ENCODE results near the gene GNG2. TPM values are rescaled to one million over a fixed set of nuclear protein-coding genes. Genes with fewer than 3 reads are reported as not detected.
A peak's percentile ranks its signal among the peaks of the same experiment; 100 is the strongest.

Gene GNG2
- 10 to 100 TPM; 15.0 to 31.9 TPM for total RNA-seq
- polyA plus RNA-seq, result 10 to 100 TPM in 1 of 2 donors, 1 to 10 TPM in 1; 5.3 to 10.0 TPM
- long read RNA-seq, donor 1, partial matches to known transcripts, result 0 of 3 reads
- long read RNA-seq, donor 1, other reads (novel, unspliced or antisense), result 1 of 3 reads
- long read RNA-seq, donor 2, partial matches to known transcripts, result 0 of 12 reads
- long read RNA-seq, donor 2, other reads (novel, unspliced or antisense), result 9 of 12 reads

DNA sequence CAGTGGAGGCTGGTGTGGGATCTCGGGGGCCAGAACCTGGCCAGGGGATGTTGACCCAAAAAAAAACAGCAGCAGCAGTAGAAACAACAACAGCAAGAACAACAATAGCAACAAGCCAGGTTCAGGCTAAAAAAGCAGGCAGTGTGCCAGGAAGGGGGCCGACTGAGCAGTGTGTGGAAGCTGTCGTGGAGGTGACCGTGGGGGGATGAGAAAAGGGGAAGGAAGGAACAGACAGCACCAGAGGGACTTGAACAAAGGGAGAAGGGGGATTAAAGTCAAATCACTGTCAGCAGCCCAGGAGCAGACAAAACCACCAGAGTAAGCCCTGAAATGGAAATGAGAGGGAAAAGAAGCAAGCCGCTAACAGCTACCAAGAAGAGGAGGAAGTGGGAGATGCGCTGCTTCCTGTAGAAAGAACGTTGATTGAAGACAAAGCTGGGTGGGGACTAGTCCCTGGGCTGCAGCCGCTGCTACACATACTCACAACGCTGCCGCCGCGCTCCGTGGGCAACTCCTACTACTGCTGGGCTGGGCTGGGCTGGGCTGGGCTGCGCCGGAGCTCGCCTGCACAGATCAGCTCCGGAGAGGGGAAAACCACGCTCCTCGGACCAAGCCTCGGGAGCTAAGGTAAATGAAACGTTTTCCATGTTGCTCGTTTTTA is at the start of gene GNG2:
GNG2 (plus strand) TSS at position 449 of the 661 bp plus-strand sequence. CDS start 90,067 bp downstream, outside the sequence.
- intact Hi-C loops (cut with DNase I), result no loop called here
- DNase-seq (peak; percentile 90 to 91), ATAC-seq (ENCODE audit: low FRiP score) (peak; percentile 94)
- Histone ChIP-seq H3K27ac (ENCODE audit: low read depth in 1 of 2, low read length in 2 of 2) (no peak within 1 kb of the TSS), H3K4me3 (ENCODE audit: low read length in 2 of 2) (peak within 1 kb of the TSS in 1 of 2 donors; percentile 31), H3K27me3 (ENCODE audit: control insufficient read depth in 1 of 2, insufficient read depth in 2 of 2, low read length in 1 of 2) (no peaks in the 10 kb centered on the region), H3K36me3 (ENCODE audit: control insufficient read depth in 1 of 2, insufficient read depth in 2 of 2, low read length in 1 of 2) (no peaks in the 10 kb centered on the region), H3K4me1 (ENCODE audit: control insufficient read depth in 1 of 2, insufficient read depth in 2 of 2, low read length in 2 of 2) (peaks cover 0 to 6% of the 10 kb centered on the region in 2 donors), H3K9me3 (ENCODE audit: control insufficient read depth, low read length) (no peaks in the 10 kb centered on the region)
- 2 to 3% methylated on average over 19 to 22 of the region's 22 CpGs for WGBS, 2 donors

DNA sequence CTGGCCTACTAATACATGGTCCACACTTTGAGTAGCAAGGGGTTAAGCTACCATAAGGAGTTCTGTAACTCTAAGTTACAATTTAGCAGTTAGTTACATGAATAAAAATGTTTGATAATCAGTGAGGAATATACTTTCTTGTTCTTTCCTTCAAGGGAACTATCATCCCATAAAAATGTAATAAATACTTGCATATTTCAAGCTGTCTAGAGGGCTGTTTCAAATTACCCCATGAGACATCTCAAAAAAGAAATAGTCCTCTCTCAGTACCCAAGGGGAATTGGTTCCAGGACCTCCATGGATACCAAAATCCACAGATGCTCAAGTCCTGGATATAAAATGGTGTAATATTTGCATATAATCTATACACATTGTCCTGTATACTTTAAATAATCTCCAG is 48.7 kb upstream of the GNG2 start:
- ATAC-seq (ENCODE audit: low FRiP score) (no peak), DNase-seq (no peak)
- H3K9me3 ChIP-seq (ENCODE audit: control insufficient read depth, low read length), result no peaks in the 10 kb centered on the region
- H3K36me3 ChIP-seq (ENCODE audit: control insufficient read depth in 1 of 2, insufficient read depth in 2 of 2, low read length in 1 of 2), result no peaks in the 10 kb centered on the region
- no peaks in the 10 kb centered on the region for H3K4me1 ChIP-seq (ENCODE audit: control insufficient read depth in 1 of 2, insufficient read depth in 2 of 2, low read length in 2 of 2)
- intact Hi-C loops (cut with DNase I), result no loop called here
- H3K4me3 ChIP-seq (ENCODE audit: low read length in 2 of 2), result no peak overlapping the region
- no peak overlapping the region for H3K27ac ChIP-seq (ENCODE audit: low read depth in 1 of 2, low read length in 2 of 2)
- no peaks in the 10 kb centered on the region for H3K27me3 ChIP-seq (ENCODE audit: control insufficient read depth in 1 of 2, insufficient read depth in 2 of 2, low read length in 1 of 2)

DNA sequence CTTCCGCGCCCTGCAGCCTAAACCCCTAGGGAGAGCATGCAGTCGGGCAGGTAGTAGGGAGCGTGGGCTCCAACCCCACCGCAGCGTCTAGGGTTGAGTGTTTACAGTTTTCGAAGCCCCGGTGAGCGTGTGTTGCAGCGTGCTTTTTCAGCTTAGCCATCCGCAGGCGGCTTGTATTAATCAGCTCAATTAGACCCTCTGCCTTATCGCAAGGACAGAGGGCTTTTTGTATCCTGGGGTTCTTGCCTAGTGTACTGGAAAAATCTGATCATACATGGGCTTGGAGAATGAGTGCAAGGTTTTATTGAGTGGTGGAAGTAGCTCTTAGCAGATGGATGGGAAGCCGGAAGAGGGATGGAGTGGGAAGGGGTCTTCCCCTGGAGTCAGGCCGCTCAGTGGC is 44.4 kb upstream of the GNG2 start:
- no peak overlapping the region for H3K27ac ChIP-seq (ENCODE audit: low read depth in 1 of 2, low read length in 2 of 2)
- H3K9me3 ChIP-seq (ENCODE audit: control insufficient read depth, low read length), result no peaks in the 10 kb centered on the region
- WGBS, 2 donors, result 93% methylated on average over 15 of the region's 15 CpGs
- no peak overlapping the region for H3K4me3 ChIP-seq (ENCODE audit: low read length in 2 of 2)
- no peaks in the 10 kb centered on the region for H3K27me3 ChIP-seq (ENCODE audit: control insufficient read depth in 1 of 2, insufficient read depth in 2 of 2, low read length in 1 of 2)
- ATAC-seq (ENCODE audit: low FRiP score) (no peak), DNase-seq (no peak)
- intact Hi-C loops (cut with DNase I), result no loop called here
- no peaks in the 10 kb centered on the region for H3K4me1 ChIP-seq (ENCODE audit: control insufficient read depth in 1 of 2, insufficient read depth in 2 of 2, low read length in 2 of 2)
- H3K36me3 ChIP-seq (ENCODE audit: control insufficient read depth in 1 of 2, insufficient read depth in 2 of 2, low read length in 1 of 2), result no peaks in the 10 kb centered on the region

DNA sequence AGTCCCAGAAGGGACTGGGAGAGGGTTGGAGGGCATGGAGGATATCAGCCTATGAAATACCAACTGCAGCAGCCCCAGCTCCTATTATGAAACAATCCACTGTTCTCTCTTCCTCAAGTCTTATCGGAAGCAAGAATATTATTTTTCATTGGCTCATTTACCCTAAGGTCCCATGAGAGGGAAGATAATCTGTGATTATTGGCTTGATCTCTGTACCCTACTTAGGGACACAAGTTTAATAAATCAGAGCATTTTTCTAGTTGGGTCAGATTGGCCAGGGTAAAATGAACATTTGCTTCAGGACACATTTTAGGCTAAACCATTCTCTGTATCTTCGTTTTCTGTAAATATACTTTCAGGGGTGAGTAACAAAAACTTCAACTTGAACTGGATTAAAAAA is 43.1 kb upstream of the GNG2 start:
- Histone ChIP-seq H3K36me3 (ENCODE audit: control insufficient read depth in 1 of 2, insufficient read depth in 2 of 2, low read length in 1 of 2) (no peaks in the 10 kb centered on the region), H3K4me3 (ENCODE audit: low read length in 2 of 2) (no peak overlapping the region), H3K9me3 (ENCODE audit: control insufficient read depth, low read length) (no peaks in the 10 kb centered on the region), H3K4me1 (ENCODE audit: control insufficient read depth in 1 of 2, insufficient read depth in 2 of 2, low read length in 2 of 2) (no peaks in the 10 kb centered on the region), H3K27me3 (ENCODE audit: control insufficient read depth in 1 of 2, insufficient read depth in 2 of 2, low read length in 1 of 2) (no peaks in the 10 kb centered on the region), H3K27ac (ENCODE audit: low read depth in 1 of 2, low read length in 2 of 2) (no peak overlapping the region)
- DNase-seq (no peak), ATAC-seq (ENCODE audit: low FRiP score) (no peak)
- intact Hi-C loops (cut with DNase I), result no loop called here
- 7 to 19% methylated on average over 2 of the region's 2 CpGs for WGBS, 2 donors

DNA sequence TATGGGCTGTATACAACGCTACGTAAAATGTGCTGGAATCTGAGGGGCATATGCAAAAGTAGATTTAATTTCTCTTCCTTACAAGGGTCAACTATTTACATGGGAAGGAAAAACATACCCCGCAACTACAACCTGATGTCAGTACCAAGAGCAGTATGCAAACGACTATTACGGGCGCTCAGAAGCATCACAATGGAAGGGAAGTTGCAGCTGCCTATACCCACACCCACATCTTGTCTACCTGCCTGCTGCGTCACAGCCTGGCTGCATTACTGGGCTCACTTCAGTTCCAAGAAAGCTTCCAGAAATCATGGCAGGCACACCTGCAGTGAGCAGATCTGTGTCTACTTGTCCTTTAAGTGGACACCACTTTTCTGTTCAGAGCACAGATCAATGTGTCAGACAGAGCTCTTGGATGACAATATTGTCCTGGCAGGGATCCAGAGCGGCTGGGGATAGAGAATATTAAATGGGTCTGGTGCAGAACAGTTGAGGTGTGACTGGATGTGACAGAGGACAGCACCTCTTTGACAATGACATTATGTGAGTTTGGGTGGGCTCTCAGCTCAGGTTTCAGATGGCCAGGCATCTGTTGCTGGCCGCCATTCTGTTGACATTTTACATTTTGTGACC is 41.5 kb upstream of the GNG2 start:
- WGBS, 2 donors, result 89 to 91% methylated on average over 9 of the region's 9 CpGs

DNA sequence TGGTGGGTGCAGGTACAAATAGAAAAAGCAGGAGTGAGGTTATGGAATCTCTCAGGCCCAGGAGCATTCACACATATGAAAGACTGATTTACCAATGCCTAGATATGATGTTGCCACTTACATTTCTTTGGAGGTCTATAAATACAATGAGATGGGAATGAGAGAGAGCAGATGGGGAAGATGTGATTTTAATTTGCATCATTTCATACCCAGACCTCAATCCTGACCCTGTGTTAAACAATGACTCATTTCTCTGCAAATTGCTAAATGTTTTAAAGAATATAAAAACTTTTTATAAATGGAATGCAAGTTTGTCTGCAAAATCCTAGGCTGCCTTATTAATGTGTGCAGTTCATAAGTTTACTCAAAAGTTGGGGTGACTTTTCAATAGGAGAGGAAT is 38.6 kb upstream of the GNG2 start:
- intact Hi-C loops (cut with DNase I), result no loop called here
- Histone ChIP-seq H3K27ac (ENCODE audit: low read depth in 1 of 2, low read length in 2 of 2) (no peak overlapping the region), H3K4me3 (ENCODE audit: low read length in 2 of 2) (no peak overlapping the region), H3K27me3 (ENCODE audit: control insufficient read depth in 1 of 2, insufficient read depth in 2 of 2, low read length in 1 of 2) (peaks cover 0 to 2% of the 10 kb centered on the region in 2 donors), H3K9me3 (ENCODE audit: control insufficient read depth, low read length) (no peaks in the 10 kb centered on the region), H3K4me1 (ENCODE audit: control insufficient read depth in 1 of 2, insufficient read depth in 2 of 2, low read length in 2 of 2) (no peaks in the 10 kb centered on the region), H3K36me3 (ENCODE audit: control insufficient read depth in 1 of 2, insufficient read depth in 2 of 2, low read length in 1 of 2) (no peaks in the 10 kb centered on the region)
- no peak for DNase-seq
- no peak for ATAC-seq (ENCODE audit: low FRiP score)

More for the DNA sequence above, 41.5 kb upstream of the GNG2 start:
- Histone ChIP-seq H3K36me3 (ENCODE audit: control insufficient read depth in 1 of 2, insufficient read depth in 2 of 2, low read length in 1 of 2) (no peaks in the 10 kb centered on the region), H3K4me1 (ENCODE audit: control insufficient read depth in 1 of 2, insufficient read depth in 2 of 2, low read length in 2 of 2) (no peaks in the 10 kb centered on the region), H3K9me3 (ENCODE audit: control insufficient read depth, low read length) (no peaks in the 10 kb centered on the region), H3K4me3 (ENCODE audit: low read length in 2 of 2) (no peak overlapping the region), H3K27me3 (ENCODE audit: control insufficient read depth in 1 of 2, insufficient read depth in 2 of 2, low read length in 1 of 2) (no peaks in the 10 kb centered on the region), H3K27ac (ENCODE audit: low read depth in 1 of 2, low read length in 2 of 2) (no peak overlapping the region)
- intact Hi-C loops (cut with DNase I), result no loop called here
- DNase-seq, result no peak
- ATAC-seq (ENCODE audit: low FRiP score), result no peak

DNA sequence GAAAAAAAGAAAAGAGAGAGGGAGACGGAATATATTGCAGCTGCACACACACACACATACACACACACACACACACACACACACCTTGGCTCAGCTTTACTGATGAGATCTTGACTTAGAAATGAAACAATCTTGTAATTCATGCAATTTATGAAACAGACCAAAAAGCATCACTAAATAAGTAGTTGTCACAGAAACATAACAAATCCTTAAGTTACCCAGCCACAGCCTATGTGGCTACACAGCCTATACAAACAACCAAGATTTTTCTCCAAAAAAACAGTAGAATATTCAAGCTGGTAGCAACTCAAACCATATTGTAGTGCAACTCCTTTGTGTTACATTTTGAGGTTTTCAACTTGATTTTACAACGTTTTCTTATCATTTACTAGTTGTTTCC is 37.9 kb upstream of the GNG2 start:
- 17 to 28% methylated on average over 2 of the region's 2 CpGs for WGBS, 2 donors
- H3K27ac ChIP-seq (ENCODE audit: low read depth in 1 of 2, low read length in 2 of 2), result no peak overlapping the region
- intact Hi-C loops (cut with DNase I), result no loop called here
- no peaks in the 10 kb centered on the region for H3K4me1 ChIP-seq (ENCODE audit: control insufficient read depth in 1 of 2, insufficient read depth in 2 of 2, low read length in 2 of 2)
- no peak for ATAC-seq (ENCODE audit: low FRiP score)
- H3K9me3 ChIP-seq (ENCODE audit: control insufficient read depth, low read length), result no peaks in the 10 kb centered on the region
- no peak for DNase-seq
- peaks cover 0 to 2% of the 10 kb centered on the region in 2 donors for H3K27me3 ChIP-seq (ENCODE audit: control insufficient read depth in 1 of 2, insufficient read depth in 2 of 2, low read length in 1 of 2)
- H3K36me3 ChIP-seq (ENCODE audit: control insufficient read depth in 1 of 2, insufficient read depth in 2 of 2, low read length in 1 of 2), result no peaks in the 10 kb centered on the region
- H3K4me3 ChIP-seq (ENCODE audit: low read length in 2 of 2), result no peak overlapping the region

DNA sequence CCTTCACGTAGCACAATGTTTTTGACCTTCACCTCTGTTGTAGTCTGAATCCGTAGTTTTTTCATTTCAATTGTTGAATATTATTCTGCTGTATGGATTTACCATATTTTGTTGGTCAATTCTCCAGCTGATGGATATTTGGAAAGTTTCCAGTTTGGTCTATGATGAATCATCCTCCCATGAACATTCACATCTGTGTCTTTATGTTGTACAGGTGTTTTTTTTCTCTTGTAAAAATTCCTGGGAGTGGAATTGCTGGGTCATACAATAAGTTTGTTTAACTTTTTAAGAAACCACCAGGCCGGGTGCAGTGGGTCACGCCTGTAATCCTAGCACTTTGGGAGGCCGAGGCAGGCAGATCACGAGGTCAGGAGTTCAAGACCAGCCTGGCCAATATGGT is 36.7 kb upstream of the GNG2 start:
- H3K27me3 ChIP-seq (ENCODE audit: control insufficient read depth in 1 of 2, insufficient read depth in 2 of 2, low read length in 1 of 2), result peaks cover 0 to 2% of the 10 kb centered on the region in 2 donors
- 90 to 95% methylated on average over 6 of the region's 6 CpGs for WGBS, 2 donors
- no peaks in the 10 kb centered on the region for H3K36me3 ChIP-seq (ENCODE audit: control insufficient read depth in 1 of 2, insufficient read depth in 2 of 2, low read length in 1 of 2)
- no peaks in the 10 kb centered on the region for H3K4me1 ChIP-seq (ENCODE audit: control insufficient read depth in 1 of 2, insufficient read depth in 2 of 2, low read length in 2 of 2)
- H3K4me3 ChIP-seq (ENCODE audit: low read length in 2 of 2), result no peak overlapping the region
- intact Hi-C loops (cut with DNase I), result no loop called here
- no peak for ATAC-seq (ENCODE audit: low FRiP score)
- no peak for DNase-seq
- no peak overlapping the region for H3K27ac ChIP-seq (ENCODE audit: low read depth in 1 of 2, low read length in 2 of 2)
- H3K9me3 ChIP-seq (ENCODE audit: control insufficient read depth, low read length), result no peaks in the 10 kb centered on the region

DNA sequence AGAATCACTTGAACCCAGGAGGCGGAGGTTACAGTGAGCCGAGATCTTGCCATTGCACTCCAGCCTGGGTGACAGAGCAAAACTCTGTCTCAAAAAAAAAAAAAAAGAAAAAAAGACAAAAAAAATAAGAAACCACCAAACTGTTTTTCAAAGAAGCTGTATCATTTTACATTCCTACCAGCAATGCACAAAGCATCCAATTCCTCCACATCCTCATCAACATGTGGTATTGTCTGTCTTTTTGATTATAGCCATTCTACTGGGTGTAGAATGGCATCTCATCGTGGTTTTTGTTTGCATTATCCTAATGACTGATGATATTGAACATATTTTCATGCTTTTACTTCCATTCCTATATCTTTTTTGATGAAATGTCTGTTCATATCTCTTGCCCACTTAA is 36.2 kb upstream of the GNG2 start:
- H3K4me3 ChIP-seq (ENCODE audit: low read length in 2 of 2), result no peak overlapping the region
- no peaks in the 10 kb centered on the region for H3K9me3 ChIP-seq (ENCODE audit: control insufficient read depth, low read length)
- H3K36me3 ChIP-seq (ENCODE audit: control insufficient read depth in 1 of 2, insufficient read depth in 2 of 2, low read length in 1 of 2), result no peaks in the 10 kb centered on the region
- ATAC-seq (ENCODE audit: low FRiP score) (no peak), DNase-seq (no peak)
- intact Hi-C loops (cut with DNase I), result no loop called here
- 94 to 97% methylated on average over 3 of the region's 3 CpGs for WGBS, 2 donors
- no peaks in the 10 kb centered on the region for H3K4me1 ChIP-seq (ENCODE audit: control insufficient read depth in 1 of 2, insufficient read depth in 2 of 2, low read length in 2 of 2)
- H3K27me3 ChIP-seq (ENCODE audit: control insufficient read depth in 1 of 2, insufficient read depth in 2 of 2, low read length in 1 of 2), result peaks cover 0 to 2% of the 10 kb centered on the region in 2 donors
- no peak overlapping the region for H3K27ac ChIP-seq (ENCODE audit: low read depth in 1 of 2, low read length in 2 of 2)
